GM13977 (cell line): ENCODE results near the gene IGSF22.
"Not testable (repeated sequence)": the region's sequence is repeated elsewhere in the genome, so short reads cannot be mapped to it uniquely, and the experiment has no call there.

Source experiments
- DNase-seq: peaks from one replicate; pipeline ENCODE4 v3.0.0; 2012; ENCODE audit warnings: low spot score
- in situ Hi-C: fragments of 300-500 bp; cut with MboI; formaldehyde crosslinking; loops from one replicate; pipeline ENCODE4 v1.12.0; 2022; ENCODE audit warnings: low sequenced_read_pairs, low pct_unique_long_range_greater_than_20kb, mixed read lengths, inconsistent platforms; ENCODE audit not compliant: unreplicated experiment
- TF ChIP-seq, protein P1 (sequence below): IDR thresholded peaks from 2 replicates; pipeline ENCODE4 v1.5.1; 2012; ENCODE audit warnings: mild to moderate bottlenecking, control low read depth; ENCODE audit not compliant: insufficient read depth; ENCODE audit errors: extremely low read depth, missing control alignments

IGSF22 gene

DNA sequence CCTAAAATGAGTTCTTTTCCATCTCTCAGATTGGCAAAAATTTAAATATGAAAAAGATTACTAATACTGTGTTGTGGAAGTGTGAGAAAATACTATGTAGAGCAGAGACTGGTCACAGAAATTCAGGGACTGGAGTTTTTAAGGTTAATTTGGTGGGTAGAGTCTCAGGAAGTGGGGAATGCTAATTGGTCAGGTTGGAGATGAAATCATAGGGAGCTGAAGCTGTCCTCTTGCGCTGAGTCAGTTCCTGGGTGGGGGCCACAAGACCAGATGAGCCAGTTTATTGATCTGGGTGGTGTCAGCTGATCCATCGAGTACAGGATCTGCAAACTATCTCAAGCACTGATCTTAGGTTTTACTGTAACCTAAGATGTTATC, 56.8 kb downstream of the IGSF22 start:
- in situ Hi-C loops, result no loop called here
- no peak for DNase-seq

DNA sequence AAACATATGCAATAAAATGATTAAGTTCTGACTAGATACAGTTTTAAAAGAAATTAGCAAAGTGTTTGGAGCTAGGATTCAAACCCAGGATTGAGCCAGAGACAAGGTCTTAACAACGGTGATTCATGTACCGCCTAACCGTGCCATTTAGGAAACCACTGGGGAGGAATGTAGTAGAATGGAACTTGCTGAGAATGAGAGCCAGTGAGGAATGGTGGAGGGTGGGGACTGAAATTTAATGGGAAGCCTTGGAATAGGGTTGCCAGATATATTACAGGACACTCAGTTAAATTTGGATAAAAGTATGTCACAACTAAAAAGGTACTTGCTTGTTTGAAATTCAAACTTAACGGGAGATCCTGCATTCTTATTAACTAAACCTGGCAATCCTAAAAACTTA, 57.9 kb downstream of the IGSF22 start:
- in situ Hi-C loops, result no loop called here
- no peak for DNase-seq
- TF ChIP-seq, protein P1, sequence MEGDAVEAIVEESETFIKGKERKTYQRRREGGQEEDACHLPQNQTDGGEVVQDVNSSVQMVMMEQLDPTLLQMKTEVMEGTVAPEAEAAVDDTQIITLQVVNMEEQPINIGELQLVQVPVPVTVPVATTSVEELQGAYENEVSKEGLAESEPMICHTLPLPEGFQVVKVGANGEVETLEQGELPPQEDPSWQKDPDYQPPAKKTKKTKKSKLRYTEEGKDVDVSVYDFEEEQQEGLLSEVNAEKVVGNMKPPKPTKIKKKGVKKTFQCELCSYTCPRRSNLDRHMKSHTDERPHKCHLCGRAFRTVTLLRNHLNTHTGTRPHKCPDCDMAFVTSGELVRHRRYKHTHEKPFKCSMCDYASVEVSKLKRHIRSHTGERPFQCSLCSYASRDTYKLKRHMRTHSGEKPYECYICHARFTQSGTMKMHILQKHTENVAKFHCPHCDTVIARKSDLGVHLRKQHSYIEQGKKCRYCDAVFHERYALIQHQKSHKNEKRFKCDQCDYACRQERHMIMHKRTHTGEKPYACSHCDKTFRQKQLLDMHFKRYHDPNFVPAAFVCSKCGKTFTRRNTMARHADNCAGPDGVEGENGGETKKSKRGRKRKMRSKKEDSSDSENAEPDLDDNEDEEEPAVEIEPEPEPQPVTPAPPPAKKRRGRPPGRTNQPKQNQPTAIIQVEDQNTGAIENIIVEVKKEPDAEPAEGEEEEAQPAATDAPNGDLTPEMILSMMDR, result no peak

More for the DNA sequence above, 56.8 kb downstream of the IGSF22 start:
- TF ChIP-seq, protein P1, result no peak

DNA sequence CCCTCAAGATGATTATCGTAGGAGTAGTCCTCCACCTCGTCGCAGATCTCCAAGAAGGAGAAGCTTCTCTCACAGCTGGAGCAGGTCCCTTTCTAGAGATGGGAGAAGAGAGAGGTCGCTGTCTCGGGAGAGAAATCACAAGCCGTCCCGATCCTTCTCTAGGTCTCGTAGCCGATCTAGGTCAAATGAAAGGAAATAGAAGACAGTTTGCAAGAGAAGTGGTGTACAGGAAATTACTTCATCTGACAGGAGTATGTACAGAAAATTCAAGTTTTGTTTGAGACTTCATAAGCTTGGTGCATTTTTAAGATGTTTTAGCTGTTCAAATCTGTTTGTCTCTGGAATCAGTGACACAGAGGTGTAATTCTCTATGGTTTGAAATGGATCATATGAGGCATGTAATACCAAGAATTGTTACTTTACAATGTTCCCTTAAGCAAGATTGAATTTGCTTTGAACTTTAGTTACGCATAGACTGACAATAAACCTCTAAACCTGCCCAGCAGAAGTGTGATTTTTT, 60.6 kb downstream of the IGSF22 start:
- in situ Hi-C loops, DNase-seq: not testable (repeated sequence)

DNA sequence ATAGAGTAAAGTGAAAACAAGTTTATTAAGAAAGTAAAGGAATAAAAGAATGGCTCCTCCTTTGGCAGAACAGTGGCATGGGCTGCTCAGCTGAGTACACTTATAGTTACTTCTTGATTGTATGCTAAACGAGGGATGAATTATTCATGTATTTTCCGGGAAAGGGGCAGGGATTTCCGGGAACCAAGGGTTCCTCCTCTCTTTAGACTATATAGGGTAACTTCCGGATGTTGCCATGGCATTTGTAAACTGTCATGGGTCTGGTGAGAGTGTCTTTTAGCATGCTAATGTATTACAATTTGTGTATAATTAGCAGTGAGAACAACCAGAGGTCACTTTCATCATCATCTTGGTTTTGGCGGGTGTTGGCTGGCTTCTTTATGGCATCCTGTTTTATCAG, 68.3 kb downstream of the IGSF22 start:
- DNase-seq, result no peak
- TF ChIP-seq, protein P1, result no peak
- in situ Hi-C loops, result no loop called here
